HEK293T (cell line): ENCODE measurements around the gene ATP2B1.

Source experiments
- CTCF ChIA-PET: fragments of 350-600 bp; formaldehyde crosslinking; extraction: SDS; loops from one replicate; lab custom pipeline; 2021; ENCODE audit warnings: antibody characterized with exemption, inconsistent platforms; lab: Yijun Ruan, JAX
- POLR2A ChIA-PET: fragments of 350-600 bp; formaldehyde crosslinking; extraction: SDS; loops from one replicate; lab custom pipeline; 2020; ENCODE audit warnings: antibody characterized with exemption, inconsistent platforms; lab: Yijun Ruan, JAX
- DNase-seq: peaks from one replicate; pipeline ENCODE4 v3.0.0; 2012; ENCODE audit warnings: mixed read lengths; ENCODE audit errors: extremely low spot score
- ARNT ChIP-seq: fragments of 450-650 bp; IDR thresholded peaks from 2 replicates; pipeline ENCODE4 v1.6.1; 2017; ENCODE audit warnings: mild to moderate bottlenecking
- BHLHE40 ChIP-seq: fragments of 450-650 bp; IDR thresholded peaks from 2 replicates; pipeline ENCODE4 v1.6.1; 2016; ENCODE audit warnings: mild to moderate bottlenecking, moderate library complexity, borderline replicate concordance
- CTBP1 ChIP-seq: fragments of 450-650 bp; IDR thresholded peaks from 2 replicates; pipeline ENCODE4 v1.6.1; 2016; ENCODE audit warnings: borderline replicate concordance
- ELF4 ChIP-seq: fragments of 450-650 bp; IDR thresholded peaks from 2 replicates; pipeline ENCODE4 v1.6.1; 2017; ENCODE audit warnings: antibody characterized with exemption
- FOXA1 ChIP-seq: fragments of 450-650 bp; IDR thresholded peaks from 2 replicates; pipeline ENCODE4 v1.6.1; 2016; ENCODE audit warnings: mild to moderate bottlenecking
- FOXK2 ChIP-seq: fragments of 450-650 bp; IDR thresholded peaks from 2 replicates; pipeline ENCODE4 v1.6.1; 2016; ENCODE audit warnings: mild to moderate bottlenecking
- FOXM1 ChIP-seq: fragments of 450-650 bp; IDR thresholded peaks from 2 replicates; pipeline ENCODE4 v1.6.1; 2017; ENCODE audit warnings: mild to moderate bottlenecking, borderline replicate concordance
- HDGF ChIP-seq: fragments of 450-650 bp; IDR thresholded peaks from 2 replicates; pipeline ENCODE4 v1.6.1; 2017; ENCODE audit warnings: antibody characterized with exemption, borderline replicate concordance
- L3MBTL2 ChIP-seq: fragments of 450-650 bp; conservative IDR thresholded peaks from 2 replicates; pipeline ENCODE4 v1.6.1; 2016; ENCODE audit warnings: mild to moderate bottlenecking
- LEF1 ChIP-seq: fragments of 450-650 bp; IDR thresholded peaks from 2 replicates; pipeline ENCODE4 v1.6.1; 2017; ENCODE audit warnings: mild to moderate bottlenecking, borderline replicate concordance
- NFRKB ChIP-seq: fragments of 450-650 bp; IDR thresholded peaks from 2 replicates; pipeline ENCODE4 v1.6.1; 2016; ENCODE audit warnings: mild to moderate bottlenecking, moderate library complexity
- PKNOX1 ChIP-seq: fragments of 450-650 bp; IDR thresholded peaks from 2 replicates; pipeline ENCODE4 v1.6.1; 2016
- SP1 ChIP-seq: fragments of 450-650 bp; IDR thresholded peaks from 2 replicates; pipeline ENCODE4 v1.6.1; 2017
- SUZ12 ChIP-seq: fragments of 450-650 bp; IDR thresholded peaks from 2 replicates; pipeline ENCODE4 v1.6.1; 2016; ENCODE audit warnings: mild to moderate bottlenecking
- TARDBP ChIP-seq: fragments of 450-650 bp; IDR thresholded peaks from 2 replicates; pipeline ENCODE4 v1.6.1; 2016
- ZNF384 ChIP-seq: fragments of 450-650 bp; IDR thresholded peaks from 2 replicates; pipeline ENCODE4 v1.6.1; 2016

Gene ATP2B1

GRCh38 chr12:89694542-89694941 lies 14.1 kb downstream of the ATP2B1 start:
- TF ChIP-seq TARDBP, result no peak
- DNase-seq, result no peak
- ChIA-PET POLR2A (interaction anchor here (0.9 kb wide), 1 partner anchor 14 kb away, joined by 3 read pairs; the partner anchor contains the start of gene ATP2B1), CTCF (interaction anchor here (0.6 kb wide), 1 partner anchor 104 kb away, joined by 5 read pairs; no protein-coding TSS in a partner anchor)

- POLR2A ChIA-PET, result interaction anchor here (0.9 kb wide), 1 partner anchor 15 kb away, joined by 3 read pairs; the partner anchor contains the start of gene ATP2B1
- CTCF ChIA-PET, result interaction anchor here (0.6 kb wide), 1 partner anchor 9 kb away, joined by 3 read pairs; no protein-coding TSS in a partner anchor
- TF ChIP-seq ARNT, result no peak
- no peak for TF ChIP-seq SP1
- TF ChIP-seq ZNF384, result no peak
- no peak for TF ChIP-seq PKNOX1
- TF ChIP-seq HDGF, result no peak
- TF ChIP-seq TARDBP, result no peak
- TF ChIP-seq FOXK2, result no peak
- TF ChIP-seq FOXA1, result no peak
- TF ChIP-seq ELF4, result no peak
- TF ChIP-seq L3MBTL2, result no peak
- TF ChIP-seq BHLHE40, result no peak
- TF ChIP-seq NFRKB, result no peak
- no peak for TF ChIP-seq CTBP1
- TF ChIP-seq LEF1, result no peak
- no peak for TF ChIP-seq FOXM1
- TF ChIP-seq SUZ12, result no peak
- no peak for DNase-seq
Measured at GRCh38 chr12:89693639-89694202, 14.9 kb downstream of the ATP2B1 start.

- ChIA-PET POLR2A (no interaction called here), CTCF (no interaction called here)
- no peak for TF ChIP-seq ZNF384
- no peak for TF ChIP-seq TARDBP
- no peak for TF ChIP-seq FOXK2
- TF ChIP-seq LEF1, result no peak
- TF ChIP-seq ARNT, result no peak
- no peak for TF ChIP-seq CTBP1
- TF ChIP-seq PKNOX1, result no peak
- TF ChIP-seq L3MBTL2, result no peak
- TF ChIP-seq SUZ12, result no peak
- no peak for TF ChIP-seq ELF4
- TF ChIP-seq SP1, result no peak
- TF ChIP-seq FOXA1, result no peak
- TF ChIP-seq FOXM1, result no peak
- TF ChIP-seq NFRKB, result no peak
- no peak for DNase-seq
Measured at GRCh38 chr12:89692439-89692838, 16.2 kb downstream of the ATP2B1 start.

DNA sequence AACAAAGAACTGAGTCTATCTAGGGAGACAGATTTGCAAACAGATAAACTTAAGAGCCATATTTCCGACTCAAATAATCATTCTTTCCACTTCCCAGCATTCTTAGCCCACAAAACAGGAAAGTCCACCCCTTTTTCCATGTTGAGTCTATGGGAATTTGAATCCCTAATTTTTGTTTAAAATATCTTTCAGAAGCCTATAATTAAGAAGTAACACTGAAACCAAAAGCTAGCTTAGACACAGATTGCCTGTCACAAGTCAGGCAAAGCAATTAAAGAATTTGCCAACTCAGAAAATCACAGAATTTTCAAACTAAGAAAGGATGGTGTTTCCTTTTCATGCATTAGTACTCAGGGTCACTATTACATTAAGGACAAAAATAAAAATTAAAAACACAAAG lies 17.0 kb downstream of the ATP2B1 start:
- CTCF ChIA-PET, result no interaction called here
- POLR2A ChIA-PET, result no interaction called here
- no peak for TF ChIP-seq FOXK2
- no peak for TF ChIP-seq HDGF
- TF ChIP-seq CTBP1, result no peak
- no peak for TF ChIP-seq L3MBTL2
- TF ChIP-seq BHLHE40, result no peak
- no peak for TF ChIP-seq LEF1
- TF ChIP-seq FOXM1, result no peak
- TF ChIP-seq FOXA1, result no peak
- TF ChIP-seq NFRKB, result no peak
- no peak for TF ChIP-seq ARNT
- TF ChIP-seq SP1, result no peak
- TF ChIP-seq ELF4, result no peak
- TF ChIP-seq TARDBP, result no peak
- no peak for TF ChIP-seq SUZ12
- TF ChIP-seq ZNF384, result no peak
- TF ChIP-seq PKNOX1, result no peak
- DNase-seq, result no peak

DNA sequence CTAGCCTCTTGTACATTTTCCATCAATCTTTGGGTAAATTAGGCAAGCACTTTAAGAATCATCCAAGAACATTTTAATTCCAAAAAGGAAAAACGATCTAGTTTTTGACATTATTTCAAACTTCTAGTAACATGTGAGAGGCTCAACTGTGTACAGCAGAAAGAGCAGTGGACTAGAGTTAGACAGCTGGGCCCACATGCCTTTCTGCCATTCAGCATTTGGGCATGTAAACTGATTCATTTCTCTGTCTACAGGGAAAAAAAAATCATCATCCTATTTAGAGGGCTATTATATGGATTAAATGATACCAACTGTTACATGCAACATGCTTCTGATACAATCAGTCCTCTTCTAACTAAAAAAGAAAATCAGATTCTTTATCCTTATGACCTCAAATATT lies 17.7 kb downstream of the ATP2B1 start:
- CTCF ChIA-PET, result no interaction called here
- no peak for TF ChIP-seq SP1
- no peak for TF ChIP-seq FOXK2
- no peak for TF ChIP-seq NFRKB
- TF ChIP-seq LEF1, result no peak
- TF ChIP-seq FOXM1, result no peak
- no peak for TF ChIP-seq L3MBTL2
- no peak for TF ChIP-seq TARDBP
- no peak for TF ChIP-seq ARNT
- TF ChIP-seq FOXA1, result no peak
- TF ChIP-seq HDGF, result no peak
- no peak for TF ChIP-seq ELF4
- no peak for TF ChIP-seq PKNOX1
- TF ChIP-seq ZNF384, result no peak
- TF ChIP-seq CTBP1, result no peak
- POLR2A ChIA-PET, result no interaction called here

DNA sequence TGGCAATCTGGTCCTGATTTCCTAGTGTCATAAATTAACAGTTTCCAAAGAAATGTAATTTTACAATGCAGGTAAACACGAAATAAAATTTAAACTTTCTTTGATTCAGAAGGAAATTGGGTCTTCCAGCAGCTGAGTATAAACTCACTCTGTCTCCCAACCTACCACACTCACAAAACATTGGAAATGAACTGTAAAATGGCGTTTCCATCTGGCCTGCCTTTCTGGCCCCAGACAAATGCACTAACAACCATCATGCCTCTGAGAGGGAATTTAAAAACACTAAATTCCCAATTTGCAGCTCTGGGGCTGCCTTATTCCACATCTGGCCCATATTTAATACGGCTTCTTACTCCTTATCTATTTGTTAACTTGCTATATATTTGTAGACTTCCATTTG lies 19.3 kb downstream of the ATP2B1 start:
- TF ChIP-seq FOXM1 (no peak), TARDBP (no peak), ARNT (no peak), SP1 (no peak), LEF1 (no peak), SUZ12 (no peak), BHLHE40 (no peak), ZNF384 (no peak), FOXK2 (no peak), L3MBTL2 (no peak), CTBP1 (no peak), HDGF (no peak), NFRKB (no peak), ELF4 (no peak), FOXA1 (no peak), PKNOX1 (no peak)
- ChIA-PET CTCF (no interaction called here), POLR2A (no interaction called here)
- no peak for DNase-seq

More for the DNA sequence above, 17.7 kb downstream of the ATP2B1 start:
- DNase-seq, result no peak
